Panc1 (cell line): ENCODE data around the gene KRTDAP. TPM values are rescaled to one million over a fixed set of nuclear protein-coding genes. Genes with fewer than 3 reads are reported as not detected.

ENCODE experiments used
- ATAC-seq: fragments of 200-7000 bp; cut with Tn5 transposase; 2 replicates; pipeline ENCODE4 v1.9.1; 2020; ENCODE audit warnings: mild to moderate bottlenecking, moderate library complexity
- BruUV-seq: library from RNA; stranded (reverse); fragments of 400-500 nt; replicated peaks from 2 replicates; lab custom pipeline; 2021; lab: Mats Ljungman, UMichigan
- CTCF ChIA-PET: fragments of 300-600 bp; sonication (Branson Sonifier 250); formaldehyde crosslinking; loops from one replicate; lab custom pipeline; 2022; ENCODE audit warnings: antibody characterized with exemption; lab: Charles Lee
- POLR2A ChIA-PET: fragments of 300-600 bp; sonication (Branson Sonifier 250); formaldehyde crosslinking; loops from one replicate; lab custom pipeline; 2022; ENCODE audit warnings: antibody characterized with exemption; lab: Charles Lee
- DNase-seq: peaks from one replicate; pipeline ENCODE4 v3.0.0-alpha.2; 2010; ENCODE audit warnings: low read depth, low spot score
- H3K27ac ChIP-seq: 2 replicates; pipeline ENCODE4 v1.5.1; 2011; ENCODE audit warnings: mild to moderate bottlenecking, low read length, inconsistent platforms
- H3K27me3 ChIP-seq: fragments of 200-500 bp; sonication (Bioruptor generic); 2 replicates; pipeline ENCODE4 v1.6.0; 2014; ENCODE audit warnings: low read length, inconsistent platforms; ENCODE audit not compliant: control insufficient read depth, insufficient read depth
- H3K36me3 ChIP-seq: fragments of 200-500 bp; sonication (Bioruptor generic); 2 replicates; pipeline ENCODE4 v1.5.1; 2014; ENCODE audit warnings: inconsistent platforms, mild to moderate bottlenecking, low read length, moderate library complexity; ENCODE audit not compliant: control insufficient read depth, insufficient read depth
- H3K4me1 ChIP-seq: 2 replicates; pipeline ENCODE4 v1.5.1; 2011; ENCODE audit warnings: inconsistent platforms, mild to moderate bottlenecking, low read length, moderate library complexity; ENCODE audit not compliant: control insufficient read depth, insufficient read depth
- H3K4me3 ChIP-seq, 2 experiments: 2 replicates each; pipeline ENCODE4 v1.5.1; 2011 to 2012; ENCODE audit warnings: low read depth in 2 of 2, low read length in 2 of 2, mild to moderate bottlenecking in 2 of 2, inconsistent platforms in 1 of 2, moderate library complexity in 1 of 2
- H3K9me3 ChIP-seq: fragments of 200-500 bp; sonication (Bioruptor generic); 2 replicates; pipeline ENCODE4 v1.5.1; 2014; ENCODE audit warnings: low read depth, mild to moderate bottlenecking, inconsistent platforms, low read length, moderate library complexity; ENCODE audit not compliant: control insufficient read depth, insufficient read depth
- POLR2AphosphoS5 ChIP-seq: IDR thresholded peaks from 2 replicates; pipeline ENCODE4 v1.6.1; 2012; ENCODE audit warnings: mild to moderate bottlenecking, low read depth, low read length, moderate library complexity
- SIN3A ChIP-seq: IDR thresholded peaks from 2 replicates; pipeline ENCODE4 v1.6.1; 2012; ENCODE audit warnings: low read depth, mild to moderate bottlenecking, low read length, moderate library complexity, borderline replicate concordance; ENCODE audit not compliant: insufficient read depth
- TCF7L2 ChIP-seq: IDR thresholded peaks from 2 replicates; pipeline ENCODE4 v1.6.1; 2011; ENCODE audit warnings: mild to moderate bottlenecking, low read depth, low read length, inconsistent platforms
- in situ Hi-C: cut with HindIII; loops from 2 replicates; pipeline ENCODE4 v1.10.0; 2016; ENCODE audit warnings: low sequenced_read_pairs, low pct_unique_long_range_greater_than_20kb
- intact Hi-C: fragments of 100-400 bp; cut with micrococcal nuclease; formaldehyde crosslinking; loops from one replicate; pipeline ENCODE4 v1.10.0; 2022; ENCODE audit not compliant: unreplicated experiment
- total RNA-seq: library from RNA; stranded (reverse); gene quantifications from one replicate; pipeline ENCODE4 v1.2.1, GENCODE V29; 2021; ENCODE audit not compliant: unreplicated experiment
- TF ChIP-seq, protein P1 (sequence below): fragments of 450-650 bp; IDR thresholded peaks from 2 replicates; pipeline ENCODE4 v1.5.1; 2017; ENCODE audit warnings: mild to moderate bottlenecking
- TF ChIP-seq, protein P2 (sequence below), 2 experiments: IDR thresholded peaks; 2 replicates each; pipeline ENCODE4 v1.6.1; 2011 to 2012; ENCODE audit warnings: low read depth in 2 of 2, control low read depth in 1 of 2, low read length in 1 of 2, mild to moderate bottlenecking in 1 of 2, moderate library complexity in 1 of 2; ENCODE audit not compliant: insufficient read depth in 1 of 2

Gene KRTDAP
- total RNA-seq, 1 experiment from 2014 or later, result not detected

DNA sequence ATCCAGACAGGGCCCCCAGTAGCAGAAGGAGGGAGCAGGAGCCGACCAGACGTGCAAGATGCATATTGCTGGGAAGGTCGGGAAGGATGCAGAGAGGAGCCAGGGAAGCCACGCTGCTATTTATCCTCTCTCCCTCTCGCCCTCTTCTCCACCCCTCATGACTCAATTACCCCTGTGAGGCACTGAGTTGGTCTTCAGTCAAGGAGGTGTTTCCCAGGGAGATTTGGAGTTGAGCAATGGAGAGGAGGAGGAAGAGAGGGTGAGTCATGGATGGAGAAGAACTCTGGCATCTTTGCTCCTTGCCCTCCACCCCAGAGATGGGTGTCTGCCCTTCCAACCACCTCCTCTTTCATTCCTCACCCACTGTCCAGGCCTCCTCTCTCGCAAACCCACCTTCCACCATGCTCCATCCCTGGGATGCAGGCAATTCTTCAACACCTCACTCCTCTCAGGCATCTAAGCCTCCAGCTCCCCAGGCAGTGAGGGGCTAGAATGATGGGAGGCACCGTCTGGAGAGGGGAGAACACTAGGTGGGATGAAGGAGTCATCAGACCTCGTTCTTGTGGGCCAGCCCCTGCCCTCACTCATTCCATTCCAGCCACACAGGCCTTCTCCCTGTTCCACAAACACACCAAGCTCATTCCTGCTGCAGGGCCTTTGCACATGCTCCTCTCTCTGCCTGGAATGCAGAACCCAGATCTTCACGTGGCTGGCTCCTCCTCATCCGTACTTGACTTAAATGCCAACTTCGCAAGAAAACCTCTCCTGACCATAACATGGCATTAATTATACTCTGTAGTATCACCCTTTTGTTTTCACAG is 38.2 kb upstream of the KRTDAP start, which contains the start of gene SBSN:
SBSN (minus strand) TSS at position 94 of the 821 bp plus-strand sequence; CDS start at position 64, 30 bp downstream.
- no TSS peak for BruUV-seq
- TF ChIP-seq, protein P1, sequence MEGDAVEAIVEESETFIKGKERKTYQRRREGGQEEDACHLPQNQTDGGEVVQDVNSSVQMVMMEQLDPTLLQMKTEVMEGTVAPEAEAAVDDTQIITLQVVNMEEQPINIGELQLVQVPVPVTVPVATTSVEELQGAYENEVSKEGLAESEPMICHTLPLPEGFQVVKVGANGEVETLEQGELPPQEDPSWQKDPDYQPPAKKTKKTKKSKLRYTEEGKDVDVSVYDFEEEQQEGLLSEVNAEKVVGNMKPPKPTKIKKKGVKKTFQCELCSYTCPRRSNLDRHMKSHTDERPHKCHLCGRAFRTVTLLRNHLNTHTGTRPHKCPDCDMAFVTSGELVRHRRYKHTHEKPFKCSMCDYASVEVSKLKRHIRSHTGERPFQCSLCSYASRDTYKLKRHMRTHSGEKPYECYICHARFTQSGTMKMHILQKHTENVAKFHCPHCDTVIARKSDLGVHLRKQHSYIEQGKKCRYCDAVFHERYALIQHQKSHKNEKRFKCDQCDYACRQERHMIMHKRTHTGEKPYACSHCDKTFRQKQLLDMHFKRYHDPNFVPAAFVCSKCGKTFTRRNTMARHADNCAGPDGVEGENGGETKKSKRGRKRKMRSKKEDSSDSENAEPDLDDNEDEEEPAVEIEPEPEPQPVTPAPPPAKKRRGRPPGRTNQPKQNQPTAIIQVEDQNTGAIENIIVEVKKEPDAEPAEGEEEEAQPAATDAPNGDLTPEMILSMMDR, result no peak
- TF ChIP-seq, protein P2, sequence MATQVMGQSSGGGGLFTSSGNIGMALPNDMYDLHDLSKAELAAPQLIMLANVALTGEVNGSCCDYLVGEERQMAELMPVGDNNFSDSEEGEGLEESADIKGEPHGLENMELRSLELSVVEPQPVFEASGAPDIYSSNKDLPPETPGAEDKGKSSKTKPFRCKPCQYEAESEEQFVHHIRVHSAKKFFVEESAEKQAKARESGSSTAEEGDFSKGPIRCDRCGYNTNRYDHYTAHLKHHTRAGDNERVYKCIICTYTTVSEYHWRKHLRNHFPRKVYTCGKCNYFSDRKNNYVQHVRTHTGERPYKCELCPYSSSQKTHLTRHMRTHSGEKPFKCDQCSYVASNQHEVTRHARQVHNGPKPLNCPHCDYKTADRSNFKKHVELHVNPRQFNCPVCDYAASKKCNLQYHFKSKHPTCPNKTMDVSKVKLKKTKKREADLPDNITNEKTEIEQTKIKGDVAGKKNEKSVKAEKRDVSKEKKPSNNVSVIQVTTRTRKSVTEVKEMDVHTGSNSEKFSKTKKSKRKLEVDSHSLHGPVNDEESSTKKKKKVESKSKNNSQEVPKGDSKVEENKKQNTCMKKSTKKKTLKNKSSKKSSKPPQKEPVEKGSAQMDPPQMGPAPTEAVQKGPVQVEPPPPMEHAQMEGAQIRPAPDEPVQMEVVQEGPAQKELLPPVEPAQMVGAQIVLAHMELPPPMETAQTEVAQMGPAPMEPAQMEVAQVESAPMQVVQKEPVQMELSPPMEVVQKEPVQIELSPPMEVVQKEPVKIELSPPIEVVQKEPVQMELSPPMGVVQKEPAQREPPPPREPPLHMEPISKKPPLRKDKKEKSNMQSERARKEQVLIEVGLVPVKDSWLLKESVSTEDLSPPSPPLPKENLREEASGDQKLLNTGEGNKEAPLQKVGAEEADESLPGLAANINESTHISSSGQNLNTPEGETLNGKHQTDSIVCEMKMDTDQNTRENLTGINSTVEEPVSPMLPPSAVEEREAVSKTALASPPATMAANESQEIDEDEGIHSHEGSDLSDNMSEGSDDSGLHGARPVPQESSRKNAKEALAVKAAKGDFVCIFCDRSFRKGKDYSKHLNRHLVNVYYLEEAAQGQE (IDR thresholded peaks at IDR 0.05; ENCODE audit: insufficient read depth in 1 of 2, low read depth in 2 of 2, low read length in 1 of 2), result no peak
- TF ChIP-seq TCF7L2, result no peak
- no peak for TF ChIP-seq POLR2AphosphoS5
- TF ChIP-seq SIN3A, result no peak
- H3K9me3 ChIP-seq, result no peaks in the 10 kb centered on the region
- no peak for ATAC-seq
- ChIA-PET POLR2A (interaction anchor here (0.7 kb wide), 1 partner anchor 141 kb away, joined by 3 read pairs; no protein-coding TSS in a partner anchor), CTCF (no interaction called here)
- H3K36me3 ChIP-seq, result no peaks in the 10 kb centered on the region
- DNase-seq, result no peak
- H3K4me3 ChIP-seq, result no peak within 1 kb of the TSS
- H3K27me3 ChIP-seq, result no peaks in the 10 kb centered on the region
- intact Hi-C loops, result no loop called here
- no peak within 1 kb of the TSS for H3K27ac ChIP-seq
- no peaks in the 10 kb centered on the region for H3K4me1 ChIP-seq
- in situ Hi-C loops, result no loop called here

DNA sequence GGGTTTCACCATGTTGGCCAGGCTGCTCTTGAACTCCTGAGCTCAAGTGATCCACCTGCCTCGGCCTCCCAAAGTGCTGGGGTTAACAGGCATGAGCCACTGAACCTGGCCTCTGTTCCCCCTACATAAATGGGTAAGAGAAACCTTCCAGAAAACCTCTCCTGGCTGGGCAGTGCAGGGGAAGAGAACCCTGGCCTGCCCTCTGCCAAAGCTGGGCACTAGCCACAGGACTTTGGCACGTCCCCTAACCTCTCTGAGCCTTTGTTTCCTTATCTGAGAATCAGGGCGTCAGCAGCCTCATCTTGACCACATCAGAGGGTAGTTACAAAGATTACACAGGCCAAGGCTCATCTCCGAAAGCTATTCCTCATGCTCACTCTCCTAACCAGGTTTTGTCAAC is 35.6 kb upstream of the KRTDAP start:
- DNase-seq, result no peak
- intact Hi-C loops (no loop called here), in situ Hi-C loops (no loop called here)
- no peak for ATAC-seq
- TF ChIP-seq POLR2AphosphoS5 (no peak), SIN3A (no peak), TCF7L2 (no peak)
- TF ChIP-seq, protein P2 (IDR thresholded peaks at IDR 0.05; ENCODE audit: insufficient read depth in 1 of 2, low read depth in 2 of 2, low read length in 1 of 2), result no peak
- TF ChIP-seq, protein P1, result no peak
- BruUV-seq, result no TSS peak
- H3K9me3 ChIP-seq, result no peaks in the 10 kb centered on the region
- no peak overlapping the region for H3K27ac ChIP-seq
- H3K27me3 ChIP-seq, result no peaks in the 10 kb centered on the region
- H3K4me3 ChIP-seq, result no peak overlapping the region
- CTCF ChIA-PET, result interaction anchor here (0.6 kb wide), 1 partner anchor 188 kb away, joined by 3 read pairs; no protein-coding TSS in a partner anchor
- H3K4me1 ChIP-seq, result no peaks in the 10 kb centered on the region
- no peaks in the 10 kb centered on the region for H3K36me3 ChIP-seq
- POLR2A ChIA-PET, result no interaction called here
